IMR-90 (cell line): ENCODE measurements around the gene NXPH2. TPM values are rescaled to one million over a fixed set of nuclear protein-coding genes. Genes with fewer than 3 reads are reported as not detected.

Experiments used
- ATAC-seq: fragments of 200-7000 bp; cut with Tn5 transposase; 2 replicates; pipeline ENCODE4 v1.9.1; 2020; ENCODE audit warnings: low read depth, mild to moderate bottlenecking, moderate library complexity
- BruUV-seq: library from RNA; stranded (reverse); fragments of 400-500 nt; replicated peaks from 2 replicates; lab custom pipeline; 2021; lab: Mats Ljungman, UMichigan
- CTCF ChIA-PET: fragments of 300-600 bp; formaldehyde crosslinking; extraction: SDS; loops from one replicate; lab custom pipeline; 2021; ENCODE audit warnings: antibody characterized with exemption; lab: Yijun Ruan, JAX
- POLR2A ChIA-PET: fragments of 300-600 bp; sonication (Branson Sonifier 250); formaldehyde crosslinking; loops from one replicate; lab custom pipeline; 2022; ENCODE audit warnings: antibody characterized with exemption; ENCODE audit not compliant: unreplicated experiment; lab: Charles Lee
- DNase-seq: peaks from one replicate; pipeline ENCODE4 v3.0.0; 2013
- H2AFZ ChIP-seq: replicated peaks from 2 replicates; pipeline ENCODE3; 2013; ENCODE audit warnings: low read length, mild to moderate bottlenecking; ENCODE audit not compliant: poor library complexity
- H2AK5ac ChIP-seq: 2 replicates; pipeline ENCODE4 v1.6.1; 2013; ENCODE audit warnings: low read depth, low read length, inconsistent platforms
- H2AK9ac ChIP-seq: replicated peaks from 2 replicates; pipeline ENCODE3; 2013; ENCODE audit warnings: mild to moderate bottlenecking, low read depth, low read length, moderate library complexity; ENCODE audit not compliant: poor library complexity
- H2BK120ac ChIP-seq: 2 replicates; pipeline ENCODE4 v1.6.1; 2013; ENCODE audit warnings: low read depth, low read length, inconsistent platforms
- H2BK15ac ChIP-seq: 3 replicates; pipeline ENCODE4 v1.6.1; 2013; ENCODE audit warnings: low read depth, low read length, inconsistent platforms
- H2BK20ac ChIP-seq: 2 replicates; pipeline ENCODE4 v1.6.1; 2013; ENCODE audit warnings: low read depth, mild to moderate bottlenecking, inconsistent platforms, low read length, moderate library complexity
- H2BK5ac ChIP-seq: 2 replicates; pipeline ENCODE4 v1.6.1; 2013; ENCODE audit warnings: mild to moderate bottlenecking, low read depth, low read length, inconsistent platforms; ENCODE audit not compliant: poor library complexity, severe bottlenecking
- H3K14ac ChIP-seq: replicated peaks from 2 replicates; pipeline ENCODE4 v1.6.1; 2013; ENCODE audit warnings: low read depth, low read length, inconsistent platforms
- H3K18ac ChIP-seq: 2 replicates; pipeline ENCODE4 v1.6.1; 2013; ENCODE audit warnings: low read depth, low read length, control low read depth
- H3K23ac ChIP-seq: 2 replicates; pipeline ENCODE4 v1.6.1; 2013; ENCODE audit warnings: low read depth, low read length, inconsistent platforms
- H3K27ac ChIP-seq: 2 replicates; pipeline ENCODE4 v1.5.1; 2013; ENCODE audit warnings: mild to moderate bottlenecking, control low read depth, low read length; ENCODE audit not compliant: insufficient read depth
- H3K27me3 ChIP-seq: 2 replicates; pipeline ENCODE4 v1.6.1; 2013; ENCODE audit warnings: low read length; ENCODE audit not compliant: control insufficient read depth, insufficient read depth
- H3K36me3 ChIP-seq: 2 replicates; pipeline ENCODE4 v1.6.1; 2013; ENCODE audit warnings: low read length, mixed read lengths; ENCODE audit not compliant: control insufficient read depth, insufficient read depth
- H3K4ac ChIP-seq: 2 replicates; pipeline ENCODE4 v1.6.1; 2013; ENCODE audit warnings: low read depth, low read length, inconsistent platforms
- H3K4me1 ChIP-seq: 2 replicates; pipeline ENCODE4 v1.6.1; 2013; ENCODE audit warnings: low read length, mixed read lengths; ENCODE audit not compliant: control insufficient read depth, insufficient read depth
- H3K4me2 ChIP-seq: 2 replicates; pipeline ENCODE4 v1.6.1; 2013; ENCODE audit warnings: low read depth, mild to moderate bottlenecking, control low read depth, low read length, moderate library complexity
- H3K4me3 ChIP-seq: 2 replicates; pipeline ENCODE4 v1.5.1; 2013; ENCODE audit warnings: low read depth, mild to moderate bottlenecking, control low read depth, low read length, moderate library complexity; ENCODE audit not compliant: insufficient read depth
- H3K56ac ChIP-seq: 2 replicates; pipeline ENCODE4 v1.6.1; 2013; ENCODE audit warnings: low read length, inconsistent platforms; ENCODE audit not compliant: insufficient read depth; ENCODE audit errors: extremely low read depth
- H3K79me1 ChIP-seq, 2 experiments: 2 replicates each; pipeline ENCODE4 v1.6.1; 2013; ENCODE audit warnings: low read length in 2 of 2, inconsistent platforms in 1 of 2, low read depth in 1 of 2
- H3K9ac ChIP-seq: 2 replicates; pipeline ENCODE4 v1.6.1; 2013; ENCODE audit warnings: low read depth, low read length, control low read depth
- H3K9me1 ChIP-seq: 2 replicates; pipeline ENCODE4 v1.6.1; 2013; ENCODE audit warnings: low read length, inconsistent platforms; ENCODE audit not compliant: insufficient read depth
- H3K9me3 ChIP-seq: 2 replicates; pipeline ENCODE4 v1.6.1; 2013; ENCODE audit warnings: low read length; ENCODE audit not compliant: control insufficient read depth, insufficient read depth
- H4K20me1 ChIP-seq: 2 replicates; pipeline ENCODE4 v1.6.1; 2013; ENCODE audit warnings: low read length, inconsistent platforms; ENCODE audit not compliant: insufficient read depth
- H4K5ac ChIP-seq: 2 replicates; pipeline ENCODE4 v1.6.1; 2013; ENCODE audit warnings: mild to moderate bottlenecking, low read depth, low read length, control low read depth
- H4K8ac ChIP-seq, 2 experiments: 2 replicates each; pipeline ENCODE4 v1.6.1; 2013; ENCODE audit warnings: low read depth in 2 of 2, low read length in 2 of 2, control low read depth in 1 of 2, inconsistent platforms in 1 of 2
- H4K91ac ChIP-seq: 2 replicates; pipeline ENCODE4 v1.6.1; 2013; ENCODE audit warnings: low read depth, low read length, inconsistent platforms; ENCODE audit not compliant: insufficient read depth
- BHLHE40 ChIP-seq: fragments of 150-350 bp; IDR thresholded peaks from 2 replicates; pipeline ENCODE4 v1.6.1; 2016; ENCODE audit warnings: mild to moderate bottlenecking, low read depth, low read length
- CHD1 ChIP-seq: IDR thresholded peaks from 2 replicates; pipeline ENCODE4 v1.6.1; 2012; ENCODE audit warnings: low read depth, low read length, improper control_type of control experiment
- MAZ ChIP-seq: IDR thresholded peaks from 2 replicates; pipeline ENCODE4 v1.6.1; 2012; ENCODE audit warnings: low read depth, mild to moderate bottlenecking, low read length, improper control_type of control experiment, moderate library complexity, borderline replicate concordance
- NFE2L2 ChIP-seq: fragments of 150-350 bp; IDR thresholded peaks from 2 replicates; pipeline ENCODE4 v1.6.1; 2016; ENCODE audit warnings: low read depth, mild to moderate bottlenecking, low read length
- POLR2A ChIP-seq: IDR thresholded peaks from 2 replicates; pipeline ENCODE4 v1.6.1; 2012; ENCODE audit warnings: mild to moderate bottlenecking, low read depth, low read length
- RAD21 ChIP-seq: IDR thresholded peaks from 2 replicates; pipeline ENCODE4 v1.6.1; 2012; ENCODE audit warnings: low read length, improper control_type of control experiment
- RCOR1 ChIP-seq: IDR thresholded peaks from 2 replicates; pipeline ENCODE4 v1.6.1; 2012; ENCODE audit warnings: mild to moderate bottlenecking, low read length, improper control_type of control experiment; ENCODE audit not compliant: insufficient replicate concordance
- RFX5 ChIP-seq: IDR thresholded peaks from 2 replicates; pipeline ENCODE4 v1.8.0; 2012; ENCODE audit warnings: low read depth, mild to moderate bottlenecking, low read length, moderate library complexity
- SMC3 ChIP-seq: fragments of 150-350 bp; IDR thresholded peaks from 2 replicates; pipeline ENCODE4 v1.6.1; 2016; ENCODE audit warnings: low read depth, mild to moderate bottlenecking, antibody characterized with exemption, low read length, moderate library complexity
- WGBS, 2 experiments: methylation state at CpG; one replicate each; pipeline versions ENCODE4 v1.1.5 to v1.1.7; 2013; ENCODE audit warnings: missing lambda C conversion rate in 2 of 2; ENCODE audit not compliant: insufficient read length in 1 of 2; ENCODE audit errors: extremely low coverage in 2 of 2; 5-methylcytosine and 5-hydroxymethylcytosine counted together
- dilution Hi-C: fragments of 300-500 bp; cut with HindIII; formaldehyde crosslinking; loops from one replicate; pipeline ENCODE4 v1.14.3; 2018; ENCODE audit warnings: low sequenced_read_pairs; ENCODE audit not compliant: unreplicated experiment
- in situ Hi-C: fragments of 300-500 bp; cut with MboI; formaldehyde crosslinking; loops from 3 replicates; pipeline ENCODE4 v1.14.3; 2019; ENCODE audit warnings: low sequenced_read_pairs, inconsistent platforms, mixed read lengths
- intact Hi-C: fragments of 100-400 bp; cut with micrococcal nuclease; formaldehyde crosslinking; loops from 2 replicates; pipeline ENCODE4 v1.10.0; 2022
- polyA plus RNA-seq, 3 experiments: library from polyadenylated mRNA; depleted of rRNA; stranded (reverse); fragments of >200 nt; gene quantifications; 2 replicates each; pipeline ENCODE4 v1.2.3, GENCODE V29; 2012; ENCODE audit warnings: low replicate concordance in 1 of 3
- total RNA-seq: library from RNA; depleted of rRNA; stranded (reverse); fragments of >200 nt; gene quantifications from 2 replicates; pipeline ENCODE4 v1.2.3, GENCODE V29; 2012
- TF ChIP-seq, protein P1 (sequence below): conservative IDR thresholded peaks from 2 replicates; pipeline ENCODE4 v1.5.1; 2012; ENCODE audit warnings: mild to moderate bottlenecking, low read depth, low read length, improper control_type of control experiment
- TF ChIP-seq, protein P2 (sequence below): fragments of 150-350 bp; IDR thresholded peaks from 2 replicates; pipeline ENCODE4 v1.6.1; 2017; ENCODE audit warnings: mild to moderate bottlenecking, antibody characterized with exemption, low read length, low read depth

NXPH2 gene
- total and polyA plus RNA-seq, 2 of the 4 experiments (the other 2 are of a cell fraction), result not detected

DNA sequence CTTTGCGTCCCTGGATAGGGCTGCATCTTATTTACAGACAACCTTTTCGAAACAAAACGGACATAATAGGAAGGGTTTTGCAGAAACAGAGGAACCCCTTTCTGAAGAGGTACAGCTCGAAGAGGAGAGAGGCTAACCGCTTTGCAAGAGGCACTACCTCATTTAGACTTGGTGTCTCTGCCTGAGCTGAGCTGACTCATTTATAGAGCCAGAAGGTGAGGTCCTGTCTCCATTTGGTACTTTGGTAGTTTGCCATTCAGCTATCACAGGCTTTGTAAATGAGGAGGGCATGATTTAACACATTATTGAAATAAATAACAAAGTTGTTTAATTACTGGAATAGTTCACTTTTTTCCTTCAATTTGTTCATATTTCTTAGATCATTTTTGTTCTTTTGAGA, 2.2 kb upstream of the NXPH2 start (continued):
- TF ChIP-seq SMC3, result no peak
- TF ChIP-seq CHD1, result no peak
- TF ChIP-seq, protein P1, sequence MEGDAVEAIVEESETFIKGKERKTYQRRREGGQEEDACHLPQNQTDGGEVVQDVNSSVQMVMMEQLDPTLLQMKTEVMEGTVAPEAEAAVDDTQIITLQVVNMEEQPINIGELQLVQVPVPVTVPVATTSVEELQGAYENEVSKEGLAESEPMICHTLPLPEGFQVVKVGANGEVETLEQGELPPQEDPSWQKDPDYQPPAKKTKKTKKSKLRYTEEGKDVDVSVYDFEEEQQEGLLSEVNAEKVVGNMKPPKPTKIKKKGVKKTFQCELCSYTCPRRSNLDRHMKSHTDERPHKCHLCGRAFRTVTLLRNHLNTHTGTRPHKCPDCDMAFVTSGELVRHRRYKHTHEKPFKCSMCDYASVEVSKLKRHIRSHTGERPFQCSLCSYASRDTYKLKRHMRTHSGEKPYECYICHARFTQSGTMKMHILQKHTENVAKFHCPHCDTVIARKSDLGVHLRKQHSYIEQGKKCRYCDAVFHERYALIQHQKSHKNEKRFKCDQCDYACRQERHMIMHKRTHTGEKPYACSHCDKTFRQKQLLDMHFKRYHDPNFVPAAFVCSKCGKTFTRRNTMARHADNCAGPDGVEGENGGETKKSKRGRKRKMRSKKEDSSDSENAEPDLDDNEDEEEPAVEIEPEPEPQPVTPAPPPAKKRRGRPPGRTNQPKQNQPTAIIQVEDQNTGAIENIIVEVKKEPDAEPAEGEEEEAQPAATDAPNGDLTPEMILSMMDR, result no peak

DNA sequence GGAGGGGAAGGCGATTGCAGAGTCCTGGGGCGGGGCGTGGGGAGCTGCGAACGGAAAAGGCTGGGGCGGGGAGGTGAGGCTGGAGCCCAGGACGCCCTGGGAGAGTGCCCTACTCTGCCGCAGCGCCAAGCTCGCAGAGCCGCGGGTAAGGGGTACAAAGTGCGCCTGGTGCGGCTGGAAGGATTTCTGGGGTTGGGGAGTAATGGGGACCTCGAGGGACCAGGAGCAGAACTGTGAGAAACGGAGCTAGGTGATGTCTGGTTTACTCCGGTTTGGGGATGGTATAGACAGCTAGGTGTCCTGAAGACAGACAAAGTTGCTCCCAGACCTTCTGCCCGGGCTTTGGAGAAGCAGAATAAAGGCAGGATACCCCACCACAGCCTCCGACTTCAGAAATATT, 718 bp upstream of the NXPH2 start:
- in situ Hi-C loops (loop anchor here (25.0 kb wide), 1 partner anchor 869 kb away; no protein-coding TSS in a partner anchor), intact Hi-C loops (no loop called here), dilution Hi-C loops (no loop called here)
- H2AFZ ChIP-seq, result no peak overlapping the region
- H2BK5ac ChIP-seq, result no peak overlapping the region
- no peak overlapping the region for H2AK5ac ChIP-seq
- H3K9me3 ChIP-seq, result no peaks in the 10 kb centered on the region
- no peak overlapping the region for H2BK15ac ChIP-seq
- H3K4ac ChIP-seq, result no peak overlapping the region
- H4K5ac ChIP-seq, result no peak overlapping the region
- H3K4me3 ChIP-seq, result no peak overlapping the region
- H2BK120ac ChIP-seq, result no peak overlapping the region
- H3K23ac ChIP-seq, result no peak overlapping the region
- H3K4me2 ChIP-seq, result no peak overlapping the region
- no peaks in the 10 kb centered on the region for H4K20me1 ChIP-seq
- no peak overlapping the region for H2BK20ac ChIP-seq
- H3K4me1 ChIP-seq, result no peaks in the 10 kb centered on the region
- H3K27ac ChIP-seq, result no peak overlapping the region
- H2AK9ac ChIP-seq, result no peak overlapping the region
- WGBS, 2 experiments, result 0% methylated on average over 4 of the region's 19 CpGs; no CpG with 5 or more reads in 1 of the 2 experiments
- CTCF ChIA-PET, result no interaction called here
- H3K18ac ChIP-seq, result no peak overlapping the region
- H4K91ac ChIP-seq, result no peak overlapping the region
- no peak for ATAC-seq
- H3K36me3 ChIP-seq, result no peaks in the 10 kb centered on the region
- DNase-seq, result no peak
- no peak overlapping the region for H3K56ac ChIP-seq
- peaks cover 28% of the 10 kb centered on the region for H3K27me3 ChIP-seq
- POLR2A ChIA-PET, result no interaction called here
- no peak overlapping the region for H3K9ac ChIP-seq
- H3K79me1 ChIP-seq, result no peaks in the 10 kb centered on the region
- no peak overlapping the region for H4K8ac ChIP-seq
- no TSS peak for BruUV-seq
- no peak overlapping the region for H3K14ac ChIP-seq
- H3K9me1 ChIP-seq, result no peaks in the 10 kb centered on the region
- TF ChIP-seq NFE2L2 (no peak), CHD1 (no peak), BHLHE40 (no peak), RCOR1 (no peak), RAD21 (no peak), MAZ (no peak), RFX5 (no peak), POLR2A (no peak)
- TF ChIP-seq, protein P1, result no peak
- TF ChIP-seq, protein P2, sequence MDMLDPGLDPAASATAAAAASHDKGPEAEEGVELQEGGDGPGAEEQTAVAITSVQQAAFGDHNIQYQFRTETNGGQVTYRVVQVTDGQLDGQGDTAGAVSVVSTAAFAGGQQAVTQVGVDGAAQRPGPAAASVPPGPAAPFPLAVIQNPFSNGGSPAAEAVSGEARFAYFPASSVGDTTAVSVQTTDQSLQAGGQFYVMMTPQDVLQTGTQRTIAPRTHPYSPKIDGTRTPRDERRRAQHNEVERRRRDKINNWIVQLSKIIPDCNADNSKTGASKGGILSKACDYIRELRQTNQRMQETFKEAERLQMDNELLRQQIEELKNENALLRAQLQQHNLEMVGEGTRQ, result no peak
